WTC11 (cell line): ENCODE results near the gene LY6G5C.

Experiments
- ARID4B ChIP-seq: sonication (generic); formaldehyde crosslinking; IDR thresholded peaks from 2 replicates; pipeline ENCODE4 v1.8.0; 2023; ENCODE audit warnings: missing genetic modification reagents, mild to moderate bottlenecking, borderline replicate concordance
- CTCF ChIP-seq: fragments of 200-600 bp; IDR thresholded peaks from 2 replicates; pipeline ENCODE4 v1.8.0; 2022; ENCODE audit warnings: antibody characterized with exemption
- E2F4 ChIP-seq: sonication (generic); formaldehyde crosslinking; IDR thresholded peaks from 2 replicates; pipeline ENCODE4 v1.8.1; 2022; ENCODE audit warnings: low read depth, mild to moderate bottlenecking, moderate library complexity, missing genetic modification reagents, borderline replicate concordance
- ELF4 ChIP-seq: sonication (generic); formaldehyde crosslinking; IDR thresholded peaks from 2 replicates; pipeline ENCODE4 v1.8.1; 2022; ENCODE audit warnings: low read depth, mild to moderate bottlenecking, moderate library complexity, missing genetic modification reagents
- ESRRA ChIP-seq: sonication (generic); formaldehyde crosslinking; IDR thresholded peaks from 2 replicates; pipeline ENCODE4 v1.8.1; 2022; ENCODE audit warnings: mild to moderate bottlenecking, missing genetic modification reagents, borderline replicate concordance
- MAX ChIP-seq: sonication (generic); formaldehyde crosslinking; IDR thresholded peaks from 2 replicates; pipeline ENCODE4 v1.8.0; 2022; ENCODE audit warnings: mild to moderate bottlenecking, missing genetic modification reagents
- NFYB ChIP-seq: sonication (generic); formaldehyde crosslinking; conservative IDR thresholded peaks from 2 replicates; pipeline ENCODE4 v1.8.0; 2022; ENCODE audit warnings: low read depth, missing genetic modification reagents
- NR2C2 ChIP-seq: sonication (generic); formaldehyde crosslinking; IDR thresholded peaks from 2 replicates; pipeline ENCODE4 v1.8.0; 2022; ENCODE audit warnings: mild to moderate bottlenecking, missing genetic modification reagents
- PRDM15 ChIP-seq: sonication (generic); formaldehyde crosslinking; IDR thresholded peaks from 2 replicates; pipeline ENCODE4 v1.8.0; 2022; ENCODE audit warnings: missing genetic modification reagents
- RELA ChIP-seq: sonication (generic); formaldehyde crosslinking; IDR thresholded peaks from 2 replicates; pipeline ENCODE4 v1.8.1; 2022; ENCODE audit warnings: missing genetic modification reagents, mild to moderate bottlenecking, borderline replicate concordance
- SOX15 ChIP-seq: fragments of 250-450 bp; sonication (Bioruptor Pico); IDR thresholded peaks from 2 replicates; pipeline ENCODE4 v1.9.0; 2021; ENCODE audit warnings: mild to moderate bottlenecking
- ZNF416 ChIP-seq: fragments of 250-450 bp; sonication (Bioruptor Pico); IDR thresholded peaks from 2 replicates; pipeline ENCODE4 v1.9.0; 2021; ENCODE audit warnings: mild to moderate bottlenecking, inconsistent platforms

GRCh38 chr6:31727034-31727716 is 46.3 kb upstream of the LY6G5C start:
- TF ChIP-seq CTCF (no peak), E2F4 (CRISPR knock-in tag) (no peak), SOX15 (CRISPR knock-in tag) (no peak), ESRRA (CRISPR knock-in tag) (no peak), ARID4B (CRISPR knock-in tag) (no peak), RELA (no peak), ZNF416 (CRISPR knock-in tag) (no peak), NR2C2 (CRISPR knock-in tag) (no peak), PRDM15 (CRISPR knock-in tag) (no peak), MAX (CRISPR knock-in tag) (no peak), ELF4 (CRISPR knock-in tag) (no peak), NFYB (CRISPR knock-in tag) (no peak)
